Keratinocyte (primary cell): Measurements from ENCODE around the gene PGBD1.

Experiments used
- CTCF ChIP-seq, 3 experiments: IDR thresholded peaks in 1 of 3; conservative IDR thresholded peaks in 1 of 3; optimal IDR thresholded peaks in 1 of 3; 2 replicates in 2 of 3; 3 replicates in 1 of 3; pipeline versions ENCODE3 to v1.5.1; 2011; ENCODE audit warnings: low read length in 3 of 3, mild to moderate bottlenecking in 3 of 3, moderate library complexity in 2 of 3, control low read depth in 1 of 3, inconsistent platforms in 1 of 3; ENCODE audit not compliant: insufficient read depth in 2 of 3; ENCODE audit errors: extremely low read depth in 1 of 3
- EZH2 ChIP-seq: IDR thresholded peaks from one replicate; pipeline ENCODE4 v1.6.1; 2012; ENCODE audit warnings: inconsistent platforms, mild to moderate bottlenecking, low read length, moderate library complexity

GRCh38 chr6:28245206-28245941 is 36.0 kb upstream of the PGBD1 start:
- TF ChIP-seq EZH2 (no peak), CTCF (optimal IDR thresholded peaks at IDR 0.05 in 1 of 3, IDR thresholded peaks at IDR 0.05 in 1 of 3, conservative IDR thresholded peaks at IDR 0.05 in 1 of 3; ENCODE audit: extremely low read depth in 1 of 3, insufficient read depth in 2 of 3, low read length in 3 of 3) (no peak)
